HG03457 (cell line): ENCODE results near the gene KCNN1.
"Not testable (repeated sequence)": the region's sequence is repeated elsewhere in the genome, so short reads cannot be mapped to it uniquely, and the experiment has no call there.

Experiments used
- ATAC-seq: cut with Tn5 transposase; IDR thresholded peaks from one replicate; pipeline ENCODE4 v1.9.1; 2021; ENCODE audit warnings: moderate number of reproducible peaks; ENCODE audit not compliant: unreplicated experiment

The KCNN1 gene

GRCh38 chr19:17967257-17968051 is 547 bp downstream of the KCNN1 start:
- ATAC-seq, result no peak

DNA sequence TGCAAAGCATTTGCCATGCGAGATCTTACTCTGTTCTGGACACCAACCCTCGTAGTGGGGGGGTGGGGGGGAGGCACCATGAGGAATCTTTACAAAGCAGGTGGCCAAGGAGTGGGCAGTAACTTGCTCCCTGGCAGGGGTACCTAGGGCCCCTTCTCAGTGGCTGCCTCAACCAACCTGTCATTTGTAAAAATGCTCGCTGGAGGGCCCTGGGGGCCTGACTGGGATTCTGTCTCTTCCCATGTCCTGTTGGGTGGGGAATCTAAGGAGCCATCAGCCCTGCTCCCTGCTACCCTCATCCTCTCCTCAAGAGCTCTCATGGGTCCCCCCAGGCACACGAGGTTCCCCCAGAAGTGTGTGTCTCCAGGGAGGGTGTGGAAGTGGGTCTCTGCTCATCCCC is 1.5 kb downstream of the KCNN1 start:
- ATAC-seq, result no peak

DNA sequence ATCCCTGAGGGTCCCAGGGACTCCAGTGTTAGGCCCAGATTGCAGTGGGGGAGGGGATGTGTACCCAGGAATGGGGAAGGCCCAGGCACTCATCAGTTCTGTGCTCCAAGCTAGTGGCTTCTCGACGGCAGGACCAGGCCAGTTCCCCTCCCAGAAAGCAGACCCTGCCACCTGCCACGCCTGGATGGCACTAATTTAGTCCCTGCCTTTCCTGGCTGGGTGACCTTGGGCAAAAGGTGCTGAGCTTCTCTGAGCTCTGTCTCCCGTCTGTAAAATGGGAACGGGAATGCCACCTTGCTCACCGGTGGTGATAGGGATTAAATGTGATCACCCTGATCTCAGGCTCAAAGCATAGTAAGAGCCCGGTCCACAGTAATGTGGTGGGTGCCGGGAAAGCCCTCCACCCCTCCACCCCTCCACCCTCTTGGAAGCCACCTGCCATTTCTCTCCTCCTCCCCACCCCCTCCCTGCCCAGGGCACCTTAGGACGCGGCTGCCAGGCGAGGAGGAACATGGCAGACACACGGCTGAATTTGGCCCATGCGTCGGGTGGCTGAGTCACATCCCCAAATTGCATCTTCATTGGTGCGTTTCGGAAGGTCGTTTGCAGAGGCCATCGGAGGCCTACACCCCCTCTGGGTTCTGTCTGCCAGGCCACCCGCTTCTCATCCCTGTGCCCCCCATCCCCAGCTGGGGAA is 2.3 kb downstream of the KCNN1 start:
- no peak for ATAC-seq

DNA sequence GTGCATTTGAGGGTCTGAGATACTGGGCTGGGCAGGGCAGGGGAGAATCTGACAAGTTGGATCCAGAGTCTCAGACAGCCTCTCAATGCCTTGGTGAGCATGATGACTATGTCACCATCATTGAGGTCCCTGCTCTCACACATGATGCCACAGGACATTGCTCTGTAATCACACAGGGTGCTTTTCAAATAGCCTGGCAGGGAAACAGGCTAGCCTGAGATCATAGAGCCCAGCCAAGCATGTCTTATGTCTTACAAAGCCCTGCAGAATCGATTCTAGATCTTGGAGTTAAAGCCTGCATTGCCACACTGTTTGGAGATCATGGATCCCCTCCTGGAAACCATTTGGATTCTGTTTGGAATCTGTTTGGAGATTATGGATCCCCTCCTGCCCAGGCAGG is 5.3 kb downstream of the KCNN1 start:
- ATAC-seq, result no peak

GRCh38 chr19:17973759-17974158 is 6.9 kb downstream of the KCNN1 start:
- no peak for ATAC-seq

GRCh38 chr19:17974551-17974950 is 7.6 kb downstream of the KCNN1 start:
- no peak for ATAC-seq

GRCh38 chr19:17975032-17975431 is 8.1 kb downstream of the KCNN1 start:
- no peak for ATAC-seq

GRCh38 chr19:17977021-17977420 is 10.1 kb downstream of the KCNN1 start:
- ATAC-seq, result no peak

DNA sequence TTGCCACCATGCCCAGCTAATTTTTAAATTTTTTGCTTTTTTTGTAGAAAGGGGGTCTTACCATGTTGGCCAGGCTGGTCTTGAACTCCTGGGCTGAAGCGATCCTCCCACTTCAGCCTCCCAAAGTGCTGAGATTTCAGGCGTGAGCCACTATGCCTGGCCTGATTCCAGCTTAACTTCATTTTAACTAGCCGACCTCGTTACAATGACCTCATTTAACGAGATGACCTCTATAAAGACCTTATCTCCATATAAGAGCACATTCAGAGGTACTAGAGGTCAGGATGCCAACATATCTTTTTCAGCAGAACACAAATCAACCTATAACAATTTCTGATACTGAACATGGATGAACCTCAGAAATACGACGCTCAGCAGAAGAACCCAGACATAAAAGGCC is 10.6 kb downstream of the KCNN1 start:
- ATAC-seq, result no peak

- no peak for ATAC-seq
These were observed 14.7 kb downstream of the KCNN1 start for GRCh38 chr19:17981611-17982010.

GRCh38 chr19:17982430-17982829 is 15.5 kb downstream of the KCNN1 start:
- no peak for ATAC-seq

GRCh38 chr19:17985037-17985818 is 18.3 kb downstream of the KCNN1 start:
- no peak for ATAC-seq

DNA sequence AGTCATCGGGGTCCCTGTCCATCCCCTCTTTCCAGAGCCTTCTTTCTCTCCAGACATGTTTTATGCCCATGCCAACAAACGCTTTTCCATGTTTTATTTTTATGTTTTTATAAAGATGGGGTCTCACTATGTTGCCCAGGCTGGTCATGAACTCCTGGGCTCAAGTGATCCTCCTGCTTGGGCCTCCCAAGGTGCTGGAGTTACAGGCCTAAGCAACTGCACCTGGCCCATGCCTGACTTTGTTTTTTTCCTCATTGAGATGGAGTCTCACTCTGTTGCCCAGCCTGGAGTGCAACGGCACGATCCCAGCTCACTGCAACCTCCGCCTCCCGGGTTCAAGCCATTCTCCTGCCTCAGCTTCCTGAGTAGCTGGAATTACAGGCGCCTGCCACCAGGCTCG is 19.7 kb downstream of the KCNN1 start:
- not testable (repeated sequence) for ATAC-seq

DNA sequence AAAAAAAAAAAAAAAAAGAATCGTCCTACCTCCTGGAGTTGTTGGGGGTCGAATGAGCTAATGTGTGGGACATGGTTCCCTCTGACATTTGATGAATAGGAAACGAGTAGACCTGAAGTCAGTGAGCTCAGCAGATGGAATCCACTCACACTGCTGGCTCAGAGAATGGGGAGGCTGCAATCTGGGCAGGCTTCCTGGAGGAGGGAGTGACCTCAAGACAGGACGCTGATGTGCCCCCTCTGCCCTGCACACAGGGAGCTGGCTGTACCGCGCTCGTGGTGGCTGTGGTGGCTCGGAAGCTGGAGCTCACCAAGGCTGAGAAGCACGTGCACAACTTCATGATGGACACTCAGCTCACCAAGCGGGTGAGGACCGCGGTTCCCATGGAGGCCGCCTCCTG is 21.3 kb downstream of the KCNN1 start:
- no peak for ATAC-seq

GRCh38 chr19:17989425-17990094 is 22.7 kb downstream of the KCNN1 start:
- no peak for ATAC-seq

DNA sequence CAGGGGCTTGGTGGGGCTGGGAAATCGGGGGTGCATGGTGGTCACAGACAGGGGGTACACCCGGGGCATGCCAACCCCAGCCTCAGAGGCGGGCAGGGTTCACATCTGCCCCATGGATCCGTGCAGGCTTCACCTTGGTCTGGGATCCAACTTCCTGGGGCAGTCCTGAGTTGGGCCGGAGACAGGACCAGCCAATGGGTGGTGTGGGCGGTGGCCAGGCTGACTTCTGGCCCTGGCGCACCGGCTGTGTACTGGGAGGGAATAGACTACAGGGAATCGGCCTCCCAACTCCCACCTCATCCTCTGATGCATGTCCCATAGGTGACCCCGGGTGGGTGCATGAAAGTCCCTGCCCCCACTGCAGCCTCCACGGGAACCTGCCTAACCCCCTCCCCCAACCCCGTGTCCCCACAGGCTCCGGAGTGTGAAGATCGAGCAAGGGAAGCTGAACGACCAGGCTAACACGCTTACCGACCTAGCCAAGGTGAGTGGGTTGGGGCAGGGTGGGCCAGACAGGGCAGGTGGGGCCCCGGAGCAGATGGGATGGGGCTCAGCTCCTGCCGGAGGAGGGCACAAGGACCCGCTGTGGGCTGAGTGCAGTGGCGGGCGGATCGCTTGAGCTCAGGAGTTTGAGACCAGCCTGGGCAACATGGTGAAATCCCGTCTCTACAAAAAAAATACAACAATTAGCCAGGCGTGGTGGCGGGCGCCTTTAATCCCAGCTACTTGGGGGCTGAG is 26.3 kb downstream of the KCNN1 start:
- ATAC-seq, result no peak

- ATAC-seq, result no peak
These were observed 30.0 kb downstream of the KCNN1 start for GRCh38 chr19:17996826-17997316.

- no peak for ATAC-seq
These were observed 31.3 kb downstream of the KCNN1 start for GRCh38 chr19:17997969-17998826.

- no peak for ATAC-seq
These were observed 31.9 kb downstream of the KCNN1 start for GRCh38 chr19:17998827-17999150.
